Lung (tissue), 12 donors: ENCODE results near the gene SEC61G. TPM values are rescaled to one million over a fixed set of nuclear protein-coding genes. Genes with fewer than 3 reads are reported as not detected.

Experiments used
- ATAC-seq: fragments of 200-7000 bp; cut with Tn5 transposase; one replicate; pipeline ENCODE4 v1.9.1; 2020; ENCODE audit warnings: moderate number of reproducible peaks; ENCODE audit not compliant: insufficient read depth, low FRiP score
- DNase-seq, 3 donors: peaks; one replicate each; pipeline ENCODE4 v3.0.0-alpha.2; 2013 to 2017
- H3K27ac ChIP-seq, 2 donors: one replicate each; pipeline ENCODE4 v1.5.1; 2013; ENCODE audit warnings: mild to moderate bottlenecking in 2 of 2, moderate library complexity in 2 of 2, control low read depth in 1 of 2, inconsistent platforms in 1 of 2, low read depth in 1 of 2, low read length in 1 of 2
- H3K27me3 ChIP-seq, 3 donors: one replicate each; pipeline ENCODE4 v1.5.1; 2013; ENCODE audit warnings: low read length in 2 of 3; ENCODE audit not compliant: control insufficient read depth in 3 of 3, insufficient read depth in 3 of 3
- H3K36me3 ChIP-seq, 4 donors: one replicate each; pipeline ENCODE4 v1.5.1; 2013; ENCODE audit warnings: low read length in 4 of 4, mild to moderate bottlenecking in 1 of 4, moderate library complexity in 1 of 4; ENCODE audit not compliant: control insufficient read depth in 4 of 4, insufficient read depth in 4 of 4
- H3K4me1 ChIP-seq, 5 donors: one replicate each; pipeline ENCODE4 v1.5.1; 2013; ENCODE audit warnings: low read length in 5 of 5, mild to moderate bottlenecking in 2 of 5, moderate library complexity in 1 of 5; ENCODE audit not compliant: control insufficient read depth in 5 of 5, insufficient read depth in 5 of 5
- H3K4me3 ChIP-seq: one replicate; pipeline ENCODE4 v1.5.1; 2013; ENCODE audit warnings: mild to moderate bottlenecking, control low read depth, moderate library complexity
- H3K9ac ChIP-seq, 2 donors: one replicate each; pipeline ENCODE4 v1.5.1; 2013; ENCODE audit warnings: low read length in 2 of 2, control low read depth in 1 of 2; ENCODE audit not compliant: insufficient read depth in 1 of 2
- H3K9me3 ChIP-seq, 4 donors: one replicate each; pipeline ENCODE4 v1.5.1; 2013; ENCODE audit warnings: low read length in 3 of 4, mild to moderate bottlenecking in 1 of 4, moderate library complexity in 1 of 4; ENCODE audit not compliant: control insufficient read depth in 4 of 4, insufficient read depth in 3 of 4
- WGBS, 2 donors: extraction: QIAGEN DNeasy Blood & Tissue Kit; methylation state at CpG; one replicate each; pipeline ENCODE4 v1.1.7; 2013; 5-methylcytosine and 5-hydroxymethylcytosine counted together
- polyA plus RNA-seq, 2 donors: library from polyadenylated mRNA; stranded (reverse); fragments of 200-250 nt; gene quantifications; one replicate each; pipeline ENCODE4 v1.2.1, GENCODE V29; 2013
- total RNA-seq, 2 donors: library from RNA; depleted of rRNA in 1 of 2; stranded (reverse); fragments of >200 nt in 1 of 2; gene quantifications; one replicate each; pipeline ENCODE4 v1.2.1, GENCODE V29; 2014 to 2021
- TF ChIP-seq, protein P1 (sequence below): IDR thresholded peaks from 2 replicates; pipeline ENCODE4 v1.5.1; 2012; ENCODE audit warnings: mild to moderate bottlenecking; ENCODE audit errors: control extremely low read depth, extremely low read depth
- donor health status: control.
- donor health status: control.
- donor health status: Bipolar disorder and iron deficiency.
- donor health status: healthy.
- donor health status: DM: yes; HTN: yes; CAD: no.

Gene SEC61G
- total and polyA plus RNA-seq, 4 donors = 71.9 to 452 (median 230) TPM

DNA sequence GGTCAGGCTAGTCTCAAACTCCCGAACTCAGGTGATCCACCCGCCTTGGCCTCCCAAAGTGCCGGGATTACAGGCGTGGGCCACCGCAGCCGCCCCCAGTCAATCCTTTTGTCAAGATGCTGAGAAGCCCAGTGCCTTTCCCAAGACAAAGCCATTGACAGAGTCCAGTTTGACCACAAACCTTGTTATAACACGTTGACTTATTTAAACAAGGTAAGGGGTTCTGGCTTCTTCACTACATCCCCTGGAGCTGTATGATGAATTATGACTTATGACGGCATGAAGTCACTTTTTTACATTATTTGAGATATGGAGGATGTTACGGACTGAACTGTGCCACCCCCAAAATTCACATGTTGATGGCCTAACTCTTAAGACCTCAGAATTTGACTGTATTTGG, 5.8 kb upstream of the SEC61G start:
- Histone ChIP-seq H3K27ac (no peak overlapping the region), H3K36me3 (no peaks in the 10 kb centered on the region), H3K4me1 (peaks cover 0 to 4% (median 0%) of the 10 kb centered on the region in 5 donors), H3K4me3 (no peak overlapping the region), H3K27me3 (no peaks in the 10 kb centered on the region), H3K9me3 (no peaks in the 10 kb centered on the region), H3K9ac (no peak overlapping the region)
- DNase-seq (no peak), ATAC-seq (no peak)
- WGBS, 2 donors = 94% methylated on average over 9 of the region's 9 CpGs
- TF ChIP-seq, protein P1, sequence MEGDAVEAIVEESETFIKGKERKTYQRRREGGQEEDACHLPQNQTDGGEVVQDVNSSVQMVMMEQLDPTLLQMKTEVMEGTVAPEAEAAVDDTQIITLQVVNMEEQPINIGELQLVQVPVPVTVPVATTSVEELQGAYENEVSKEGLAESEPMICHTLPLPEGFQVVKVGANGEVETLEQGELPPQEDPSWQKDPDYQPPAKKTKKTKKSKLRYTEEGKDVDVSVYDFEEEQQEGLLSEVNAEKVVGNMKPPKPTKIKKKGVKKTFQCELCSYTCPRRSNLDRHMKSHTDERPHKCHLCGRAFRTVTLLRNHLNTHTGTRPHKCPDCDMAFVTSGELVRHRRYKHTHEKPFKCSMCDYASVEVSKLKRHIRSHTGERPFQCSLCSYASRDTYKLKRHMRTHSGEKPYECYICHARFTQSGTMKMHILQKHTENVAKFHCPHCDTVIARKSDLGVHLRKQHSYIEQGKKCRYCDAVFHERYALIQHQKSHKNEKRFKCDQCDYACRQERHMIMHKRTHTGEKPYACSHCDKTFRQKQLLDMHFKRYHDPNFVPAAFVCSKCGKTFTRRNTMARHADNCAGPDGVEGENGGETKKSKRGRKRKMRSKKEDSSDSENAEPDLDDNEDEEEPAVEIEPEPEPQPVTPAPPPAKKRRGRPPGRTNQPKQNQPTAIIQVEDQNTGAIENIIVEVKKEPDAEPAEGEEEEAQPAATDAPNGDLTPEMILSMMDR = no peak

DNA sequence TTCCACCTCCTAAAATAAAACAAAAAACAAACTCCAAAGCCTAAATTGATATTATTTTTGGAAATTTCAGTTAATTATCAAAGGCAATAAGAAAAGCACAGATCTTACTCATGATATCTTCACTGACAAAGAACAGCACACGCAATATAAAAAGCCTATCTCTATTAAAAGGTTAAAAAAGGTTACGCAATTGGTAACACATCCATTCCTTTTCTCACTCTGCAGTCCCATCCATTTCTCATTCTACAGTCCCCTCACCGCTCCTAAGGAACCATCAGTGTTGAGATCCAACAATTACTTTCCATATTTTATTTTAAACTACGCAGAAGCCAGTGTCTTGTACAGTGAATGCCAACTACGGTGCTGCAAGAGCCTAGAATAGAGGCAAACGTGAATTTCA, 1.3 kb downstream of the SEC61G start:
- H3K36me3 ChIP-seq = peaks cover 3 to 15% (median 7%) of the 10 kb centered on the region in 4 donors
- 72 to 75% methylated on average over 6 of the region's 6 CpGs for WGBS, 2 donors
- peaks cover 0 to 19% (median 8%) of the 10 kb centered on the region in 5 donors for H3K4me1 ChIP-seq
- H3K4me3 ChIP-seq = peak overlapping the region; percentile 32
- no peaks in the 10 kb centered on the region for H3K9me3 ChIP-seq
- H3K9ac ChIP-seq = peak overlapping the region in 1 of 2 donors; percentile 93
- no peak overlapping the region for H3K27ac ChIP-seq
- no peaks in the 10 kb centered on the region for H3K27me3 ChIP-seq
- DNase-seq (no peak), ATAC-seq (no peak)
- TF ChIP-seq, protein P1 = no peak

DNA sequence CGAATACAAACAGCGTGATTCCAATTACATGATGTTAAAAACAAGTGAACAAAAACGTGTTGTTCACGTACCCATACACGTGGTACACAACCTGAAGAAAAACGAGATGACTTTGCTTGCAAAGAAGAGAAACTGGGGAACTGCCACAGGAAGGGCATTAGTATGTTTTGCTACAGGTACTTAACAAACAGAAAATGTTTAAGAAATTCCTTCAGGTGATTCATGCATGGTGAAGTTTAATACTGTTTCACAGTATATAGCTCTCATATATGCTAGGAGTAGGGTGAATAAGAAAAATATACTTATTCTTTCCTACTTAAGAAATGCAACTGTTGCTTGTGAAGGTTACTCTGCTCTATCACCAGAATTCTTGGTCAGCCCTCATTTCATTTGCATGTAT, 9.8 kb downstream of the SEC61G start:
- Histone ChIP-seq H3K4me3 (no peak overlapping the region), H3K4me1 (no peaks in the 10 kb centered on the region), H3K9ac (no peak overlapping the region), H3K27ac (no peak overlapping the region), H3K36me3 (peaks cover 8 to 40% (median 21%) of the 10 kb centered on the region in 4 donors), H3K27me3 (no peaks in the 10 kb centered on the region), H3K9me3 (no peaks in the 10 kb centered on the region)
- 75 to 88% methylated on average over 6 of the region's 6 CpGs for whole genome bisulfite sequencing, 2 donors
- ATAC-seq = peak; percentile 70
- TF ChIP-seq, protein P1 = no peak
- DNase-seq = no peak

DNA sequence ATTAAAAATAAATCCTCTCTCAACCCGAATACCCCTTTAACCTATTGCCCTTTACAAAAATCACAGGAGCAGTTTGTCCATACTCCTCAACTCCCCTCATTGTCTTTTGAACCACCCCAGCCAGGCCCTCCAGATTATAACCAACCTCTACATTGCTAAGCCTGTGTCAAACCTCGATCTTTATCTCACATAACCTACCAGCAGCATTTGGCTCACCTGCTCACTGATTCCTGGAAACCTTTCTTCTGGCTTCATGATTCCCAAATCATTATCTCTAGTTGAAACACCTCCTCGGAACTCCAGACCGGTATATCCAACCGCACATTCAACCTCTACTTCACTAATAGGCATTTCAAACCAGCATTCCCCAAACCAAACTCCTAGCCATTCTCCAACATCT, 11.8 kb downstream of the SEC61G start:
- H3K27ac ChIP-seq = no peak overlapping the region
- no peaks in the 10 kb centered on the region for H3K4me1 ChIP-seq
- TF ChIP-seq, protein P1 = no peak
- no peaks in the 10 kb centered on the region for H3K9me3 ChIP-seq
- DNase-seq (no peak), ATAC-seq (no peak)
- no peak overlapping the region for H3K4me3 ChIP-seq
- no peaks in the 10 kb centered on the region for H3K27me3 ChIP-seq
- WGBS, 2 donors = 97 to 98% methylated on average over 5 of the region's 5 CpGs
- H3K9ac ChIP-seq = no peak overlapping the region
- H3K36me3 ChIP-seq = peaks cover 8 to 28% (median 15%) of the 10 kb centered on the region in 4 donors
